ENCODE results near the gene BBS12.

DNA sequence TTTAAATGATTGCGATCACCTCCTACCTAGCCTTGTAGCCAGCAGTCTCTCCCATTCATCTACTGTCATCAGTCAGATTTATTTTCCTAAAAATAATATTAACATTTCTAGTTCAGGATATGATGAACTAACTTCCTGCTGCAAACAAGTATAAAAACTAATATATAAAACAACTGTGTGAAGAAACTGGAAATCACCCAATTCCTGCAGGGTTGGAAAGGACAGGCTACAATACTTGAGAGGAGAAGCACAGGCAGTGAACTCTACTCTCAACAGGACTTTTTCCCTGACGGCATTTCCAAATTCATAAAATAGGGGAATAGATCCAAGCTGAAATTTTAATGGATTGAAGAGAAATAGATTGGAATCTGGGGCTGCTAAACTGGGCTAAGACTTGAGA is 14.2 kb upstream of the BBS12 start:
- TF ChIP-seq EZH2 (IDR thresholded peaks at IDR 0.05; ENCODE audit: low read depth) (no peak), CTCF (conservative IDR thresholded peaks at IDR 0.05) (no peak)
